Brain pericyte (primary cell): ENCODE results near the gene SGTA.

Source experiments
- DNase-seq: peaks from one replicate; pipeline ENCODE4 v3.0.0-alpha.2; 2012; ENCODE audit warnings: low read depth, low spot score

The SGTA gene

DNA sequence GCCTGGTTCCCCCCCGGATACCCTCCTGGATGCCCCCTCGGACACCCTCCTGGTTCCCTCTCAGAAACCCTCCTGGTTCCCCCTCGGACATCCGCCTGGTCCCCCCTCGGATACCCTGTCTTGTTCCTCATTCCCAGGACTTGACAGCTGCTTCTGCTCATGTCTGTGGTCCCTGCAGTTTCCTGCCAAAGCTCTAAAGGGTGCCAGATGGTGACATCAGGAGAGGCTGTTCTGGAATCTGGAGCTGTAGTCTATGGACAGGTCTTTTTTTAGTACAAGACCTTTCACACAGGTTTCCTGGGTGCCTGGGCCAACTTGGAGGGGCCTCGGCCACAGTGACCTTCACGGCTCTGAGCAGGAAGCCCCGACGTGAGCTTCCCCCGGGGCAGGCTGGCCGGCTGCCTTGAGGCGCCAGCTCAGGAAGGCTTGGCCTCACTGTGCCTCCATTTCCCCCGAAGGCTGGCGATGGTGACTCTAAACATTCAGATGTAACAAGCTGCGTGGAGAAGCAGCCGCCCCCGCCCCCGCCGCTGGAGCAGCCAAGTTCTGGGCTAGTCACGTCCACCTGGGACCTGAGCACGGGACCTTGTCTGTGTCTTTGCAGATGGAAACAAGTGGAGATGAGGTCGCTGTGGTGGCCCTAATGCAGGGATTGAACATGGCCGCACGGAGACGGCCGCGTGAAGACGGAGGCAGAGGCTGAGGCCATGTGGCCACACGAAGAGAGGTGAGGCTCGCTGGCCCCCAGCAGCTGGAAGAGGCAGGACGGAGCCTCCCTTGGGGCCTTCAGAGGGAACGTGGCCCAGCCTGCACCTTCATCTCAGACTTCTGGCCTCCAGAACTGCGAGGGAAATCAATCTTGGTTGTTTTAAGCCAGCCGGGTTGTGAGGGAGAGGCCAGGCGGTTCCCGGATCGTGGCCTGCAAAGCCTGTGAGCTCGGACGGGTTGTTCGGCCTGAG lies 12.7 kb downstream of the SGTA start:
- no peak for DNase-seq

GRCh38 chr19:2769218-2769617 lies 13.9 kb downstream of the SGTA start:
- no peak for DNase-seq

DNA sequence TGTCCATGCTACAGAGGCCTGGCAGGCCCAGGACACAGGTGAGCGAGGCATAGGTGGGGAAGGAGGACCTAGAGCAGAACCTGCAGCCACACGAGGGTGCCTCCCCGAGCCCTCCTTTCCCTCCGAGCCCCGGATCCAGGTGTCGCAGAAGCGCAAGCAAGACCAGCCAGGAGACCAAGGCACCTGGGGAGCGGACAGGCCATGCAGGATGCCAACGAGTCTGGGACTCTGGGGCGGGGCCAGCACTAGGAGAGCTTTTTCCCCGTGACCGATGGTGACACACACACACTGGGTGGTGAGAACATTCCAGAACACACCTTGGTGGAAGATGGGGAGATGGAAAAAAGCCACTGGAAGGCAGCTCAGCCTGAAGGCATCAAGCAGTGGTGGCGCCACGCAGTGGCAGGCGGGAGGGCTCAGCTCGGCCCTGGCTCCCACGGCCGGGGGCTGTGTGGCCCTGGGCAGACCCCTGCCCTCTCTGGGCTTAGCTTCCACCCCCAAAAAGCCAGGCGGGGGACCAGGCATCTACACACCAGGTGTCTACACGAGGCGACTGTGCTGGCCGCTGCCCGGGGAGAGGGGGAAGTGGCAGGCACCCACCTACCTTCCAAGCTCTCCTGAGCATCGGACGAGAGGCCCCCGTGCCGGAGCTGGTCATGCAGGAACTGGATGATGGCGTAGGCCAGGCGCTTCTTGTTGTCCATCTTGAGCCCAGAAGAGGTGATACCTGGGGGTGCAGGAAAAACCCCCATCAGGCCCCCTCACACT lies 14.5 kb downstream of the SGTA start:
- DNase-seq: no peak

DNA sequence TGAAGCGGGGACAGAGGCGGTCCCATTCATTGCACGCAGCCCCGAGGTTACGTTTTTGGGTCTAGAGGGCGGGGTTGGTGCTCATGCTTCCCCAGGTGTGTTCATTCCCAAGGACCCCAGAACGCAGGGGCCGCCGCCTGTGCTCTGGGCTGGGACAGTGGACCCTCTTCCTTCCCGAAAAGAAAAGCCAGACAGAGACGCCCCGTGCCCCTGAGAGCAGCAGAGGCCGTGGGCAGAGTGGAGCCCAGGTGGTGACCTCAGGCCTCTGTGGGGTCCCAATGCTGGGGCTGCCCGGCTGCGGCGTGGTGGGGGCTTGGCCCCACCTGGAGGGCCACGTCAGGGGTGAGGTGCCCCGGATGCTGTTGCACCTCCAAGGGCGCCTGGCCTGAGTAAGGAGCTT lies 15.4 kb downstream of the SGTA start:
- DNase-seq: no peak

DNA sequence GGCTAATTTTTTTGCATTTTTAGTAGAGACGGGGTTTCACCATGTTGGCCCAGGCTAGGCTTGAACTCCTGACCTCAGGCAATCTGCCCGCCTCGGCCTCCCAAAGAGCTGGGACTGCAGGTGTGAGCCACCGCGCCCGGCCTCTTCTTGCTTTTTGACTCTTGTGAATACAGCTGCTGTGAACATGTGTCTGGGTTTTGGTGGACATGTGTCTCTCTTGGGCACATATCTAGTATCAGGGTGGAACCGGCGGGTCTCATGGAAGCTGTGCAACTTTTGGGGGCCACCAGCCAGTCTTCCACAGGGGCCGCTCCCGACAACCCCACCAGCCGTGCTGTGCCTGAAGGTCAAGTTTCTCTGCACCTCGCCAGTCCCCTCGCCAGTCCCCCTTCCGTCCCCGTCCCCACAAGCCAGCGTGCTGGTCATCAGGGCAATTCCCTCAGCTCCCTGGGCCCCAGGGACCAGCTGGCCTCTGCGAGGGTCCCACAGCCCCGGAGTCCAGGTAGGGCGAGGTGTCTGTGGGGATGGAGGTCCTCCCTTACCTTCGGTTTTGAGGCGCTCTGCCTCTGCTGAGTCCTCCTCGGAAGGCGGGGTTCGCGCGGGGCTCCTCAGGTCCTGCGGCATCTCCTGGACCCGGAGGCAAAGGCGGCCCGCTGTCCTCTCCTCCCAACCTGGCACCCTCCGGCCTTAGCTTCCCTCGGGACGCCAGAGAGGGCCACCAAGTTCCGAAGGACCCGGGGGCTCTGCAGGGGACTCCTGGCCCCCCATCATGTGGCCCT lies 16.3 kb downstream of the SGTA start:
- DNase-seq: no peak

GRCh38 chr19:2765376-2765775 lies 17.7 kb downstream of the SGTA start:
- no peak for DNase-seq

DNA sequence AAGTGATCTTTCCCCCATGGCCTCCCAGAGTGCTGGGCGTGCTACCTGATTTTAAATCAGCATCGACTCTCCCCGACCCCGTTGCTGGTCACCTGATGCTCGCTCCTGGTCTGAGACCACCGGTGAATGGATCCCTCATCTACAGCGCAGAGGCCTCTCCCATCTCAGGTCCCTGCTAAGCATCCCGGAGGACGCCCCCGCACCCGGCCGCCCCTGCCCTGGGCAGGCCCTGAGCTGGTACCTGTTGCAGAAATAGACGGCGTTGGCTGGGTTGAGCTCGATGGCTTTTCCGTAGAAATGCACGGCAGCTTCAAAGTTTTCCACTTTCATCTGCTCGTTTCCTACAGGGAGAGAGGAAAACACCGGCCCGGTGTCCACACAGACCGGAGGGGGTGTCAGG lies 18.1 kb downstream of the SGTA start:
- DNase-seq: no peak

- no peak for DNase-seq
These were observed 19.4 kb downstream of the SGTA start for GRCh38 chr19:2763687-2764086.

GRCh38 chr19:2762783-2763496 lies 20.1 kb downstream of the SGTA start:
- no peak for DNase-seq

DNA sequence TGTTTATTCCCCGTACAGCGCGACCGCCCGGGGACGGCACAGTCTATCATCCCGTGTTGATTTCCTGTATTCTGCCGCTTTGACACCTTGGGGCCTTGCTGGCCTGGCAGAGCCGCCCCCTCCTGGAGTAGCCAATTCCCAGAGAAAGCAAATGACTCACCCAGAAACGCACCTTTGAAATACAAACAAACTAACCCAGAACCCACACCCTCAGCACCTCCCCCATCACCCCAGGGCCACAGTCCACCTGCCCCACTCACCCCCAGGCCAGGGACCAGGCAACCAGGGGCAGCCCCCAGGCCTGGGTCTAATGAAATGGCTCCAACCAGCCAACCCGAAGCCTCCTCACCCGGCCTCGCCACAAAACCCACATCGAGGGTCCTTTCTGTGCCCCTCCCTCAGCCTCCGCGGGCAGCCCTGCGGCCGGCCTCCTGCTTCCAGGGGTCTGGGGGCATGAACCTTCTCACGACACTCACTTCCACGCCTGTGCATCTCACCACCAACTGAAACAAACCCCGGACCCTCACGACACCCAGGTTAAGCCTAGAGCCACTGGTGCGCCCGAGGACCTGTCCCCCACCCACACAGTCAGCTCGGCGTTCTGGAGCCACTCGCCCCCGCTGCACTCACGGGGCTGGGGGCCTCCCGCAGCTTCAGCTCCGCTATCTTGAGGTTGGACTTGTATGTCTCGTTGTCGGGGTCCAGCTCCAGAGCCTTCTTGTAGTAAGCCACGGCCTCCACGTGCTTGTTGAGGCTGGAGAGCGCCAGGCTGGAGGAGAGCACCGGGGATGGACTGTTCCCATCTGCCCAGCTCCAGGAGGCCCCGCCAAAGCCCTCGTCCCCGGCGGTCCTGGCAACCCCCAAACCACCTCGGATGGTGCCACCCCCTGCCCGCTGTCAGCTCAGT lies 20.9 kb downstream of the SGTA start:
- no peak for DNase-seq

DNA sequence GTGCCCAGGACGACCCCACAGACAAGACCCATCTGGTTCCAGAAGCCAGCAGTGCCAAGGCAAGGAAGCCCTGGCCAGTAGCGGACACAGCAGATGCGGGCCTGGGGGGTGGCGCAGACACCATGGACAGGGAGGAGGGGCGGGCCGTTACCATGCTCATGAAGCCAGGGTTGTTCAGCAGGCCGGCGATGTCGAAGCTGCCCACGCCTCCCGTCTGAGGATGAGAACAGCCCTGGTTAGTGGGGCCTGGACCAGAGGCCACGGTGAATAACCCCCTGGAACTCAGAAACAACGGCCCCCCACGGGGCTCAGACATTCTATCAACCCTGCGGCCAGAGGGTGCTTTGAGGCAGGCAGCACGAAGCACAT lies 21.8 kb downstream of the SGTA start:
- no peak for DNase-seq

- DNase-seq: no peak
These were observed 23.1 kb downstream of the SGTA start for GRCh38 chr19:2759965-2760364.

DNA sequence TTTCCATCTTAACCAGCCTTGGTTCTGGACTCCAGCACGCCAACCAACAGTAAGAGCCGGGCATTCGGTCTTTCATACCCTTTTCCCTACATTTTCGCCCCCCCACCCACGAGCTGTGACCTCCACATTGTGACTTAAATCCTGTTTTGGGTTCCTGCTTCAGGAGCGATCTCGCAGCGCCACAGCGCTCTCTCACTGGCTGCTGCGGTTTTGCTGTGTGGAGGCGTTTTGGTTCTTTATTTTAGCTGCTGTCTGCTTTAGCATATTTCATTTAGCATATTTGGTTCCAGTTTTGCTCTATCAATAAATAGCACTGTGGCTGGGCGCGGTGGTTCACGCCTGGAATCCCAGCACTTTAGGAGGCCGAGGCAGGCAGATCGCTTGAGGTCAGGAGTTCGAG lies 23.7 kb downstream of the SGTA start:
- DNase-seq: no peak

GRCh38 chr19:2758601-2759313 lies 24.3 kb downstream of the SGTA start:
- DNase-seq: no peak

DNA sequence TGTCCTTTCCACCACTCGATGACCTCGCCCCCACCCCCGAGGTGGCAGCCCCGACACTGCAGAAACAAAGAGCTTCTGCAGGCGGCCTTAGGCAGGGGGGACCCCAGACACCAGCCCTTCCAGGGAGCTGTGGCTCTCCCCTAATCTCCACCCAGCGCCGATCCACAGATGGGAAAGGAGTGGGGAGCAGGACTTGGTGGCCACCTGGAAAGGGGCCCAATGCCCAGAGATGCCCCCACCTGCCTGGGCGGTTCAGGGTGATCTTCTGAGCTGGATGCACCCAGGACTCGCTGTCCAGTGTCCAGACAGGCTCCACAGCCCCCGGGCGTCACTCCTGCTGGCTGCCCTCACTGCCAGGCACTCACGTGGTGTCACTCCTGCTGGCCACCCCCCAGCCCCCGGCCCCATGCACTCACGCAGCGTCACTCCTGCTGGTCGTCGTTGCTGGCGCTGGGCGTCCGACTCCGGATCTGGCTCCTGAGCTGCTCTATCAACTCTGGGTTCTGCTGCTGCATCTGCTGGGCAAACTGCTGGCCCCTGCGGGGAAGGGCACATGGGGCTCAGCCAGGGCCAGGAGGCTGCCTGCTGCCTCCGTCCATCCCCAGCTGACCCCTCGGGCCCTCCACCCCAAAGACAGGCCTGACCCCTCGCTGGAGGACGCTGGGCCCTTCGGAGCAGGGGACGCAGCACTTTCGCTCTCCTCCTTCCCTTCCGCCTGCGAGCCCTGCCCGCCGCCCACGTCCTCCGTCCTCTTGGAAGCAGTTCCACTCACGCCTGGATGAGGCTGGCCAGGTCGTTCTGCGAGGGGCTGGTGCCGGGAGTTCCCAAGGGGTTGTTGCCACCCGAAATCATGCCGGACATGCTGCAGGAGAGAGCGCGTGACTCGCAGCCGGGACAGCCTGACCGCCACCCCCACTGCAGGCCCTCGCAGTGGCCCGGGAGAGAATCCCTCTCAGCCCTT lies 25.9 kb downstream of the SGTA start:
- DNase-seq: no peak

GRCh38 chr19:2756477-2756876 lies 26.6 kb downstream of the SGTA start:
- no peak for DNase-seq

GRCh38 chr19:2755811-2756210 lies 27.3 kb downstream of the SGTA start:
- no peak for DNase-seq

DNA sequence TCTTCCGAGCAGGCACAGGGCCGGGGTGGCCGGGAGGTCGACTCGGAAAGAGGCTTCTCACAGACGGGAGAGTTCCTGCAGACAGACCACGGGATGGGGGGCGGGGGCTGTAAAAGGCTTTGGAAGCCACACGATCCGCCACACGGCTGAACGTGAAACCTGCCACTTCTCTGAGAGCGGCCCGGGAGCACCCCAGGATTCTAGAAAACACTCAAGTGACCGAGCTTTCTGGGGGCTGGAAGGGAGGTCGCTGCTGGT lies 27.7 kb downstream of the SGTA start:
- no peak for DNase-seq
